GM21447 (cell line): ENCODE measurements around the gene SCN4A.
"Not testable (repeated sequence)": the region's sequence is repeated elsewhere in the genome, so short reads cannot be mapped to it uniquely, and the experiment has no call there.

Experiments
- ATAC-seq: cut with Tn5 transposase; IDR thresholded peaks from one replicate; pipeline ENCODE4 v1.9.1; 2021; ENCODE audit not compliant: unreplicated experiment

SCN4A gene

DNA sequence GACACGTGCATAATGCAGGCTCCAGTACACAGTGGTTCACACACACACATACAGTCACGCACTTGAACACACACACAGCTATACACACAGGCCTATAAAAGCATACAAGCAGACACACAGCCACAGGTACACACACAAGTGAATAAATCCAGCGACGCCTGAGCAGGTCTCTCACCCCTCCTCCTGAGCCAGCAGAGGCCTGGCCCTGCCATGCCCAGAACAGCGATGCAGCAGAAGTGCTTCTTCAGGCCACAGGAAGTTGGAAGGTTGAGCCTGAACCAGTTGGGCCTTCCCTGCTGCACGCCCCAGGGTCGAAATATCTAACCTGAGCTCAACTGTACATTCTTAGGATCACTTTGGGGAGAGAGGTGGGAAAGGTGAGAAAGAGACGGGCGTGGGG, 33.3 kb downstream of the SCN4A start:
- no peak for ATAC-seq

DNA sequence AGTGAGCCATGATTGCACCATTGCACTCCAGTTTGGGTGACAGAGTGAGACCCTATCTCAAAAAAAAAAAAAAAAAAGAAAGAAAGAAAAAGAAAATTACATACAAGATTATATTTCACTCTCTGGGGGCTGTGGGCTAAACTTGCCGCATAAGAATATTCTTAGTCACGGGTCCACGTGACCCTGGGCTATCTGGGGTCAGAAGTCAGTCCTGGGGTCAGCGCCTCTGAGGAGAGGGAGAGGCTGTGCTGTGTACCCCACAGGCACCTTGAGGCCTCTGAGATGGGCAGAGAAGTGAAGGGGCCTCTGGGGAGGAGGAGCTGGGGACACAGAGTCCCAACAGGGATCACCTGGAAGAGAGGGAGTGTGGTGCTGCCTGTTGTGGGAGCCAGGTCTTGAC, 34.8 kb downstream of the SCN4A start:
- ATAC-seq, result no peak

DNA sequence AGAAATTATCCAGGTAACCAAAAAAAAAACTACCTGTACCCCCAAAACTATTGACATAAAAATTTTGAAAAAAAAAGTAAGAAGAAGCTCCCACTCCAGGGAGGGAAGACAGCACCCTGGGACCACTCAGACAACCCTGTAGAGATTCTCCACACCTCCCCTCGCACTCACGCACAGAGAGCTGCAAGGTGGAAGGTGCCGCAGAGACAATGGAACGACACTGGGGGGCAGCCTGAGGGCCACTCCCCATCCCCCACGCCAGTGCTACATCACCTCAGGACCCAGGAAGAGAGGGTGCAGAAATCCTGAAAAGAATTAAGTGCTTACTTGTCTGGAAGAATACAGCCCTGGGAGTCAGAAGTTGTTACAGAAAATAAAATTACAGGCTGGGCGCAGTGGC, 35.4 kb downstream of the SCN4A start:
- ATAC-seq, result no peak

DNA sequence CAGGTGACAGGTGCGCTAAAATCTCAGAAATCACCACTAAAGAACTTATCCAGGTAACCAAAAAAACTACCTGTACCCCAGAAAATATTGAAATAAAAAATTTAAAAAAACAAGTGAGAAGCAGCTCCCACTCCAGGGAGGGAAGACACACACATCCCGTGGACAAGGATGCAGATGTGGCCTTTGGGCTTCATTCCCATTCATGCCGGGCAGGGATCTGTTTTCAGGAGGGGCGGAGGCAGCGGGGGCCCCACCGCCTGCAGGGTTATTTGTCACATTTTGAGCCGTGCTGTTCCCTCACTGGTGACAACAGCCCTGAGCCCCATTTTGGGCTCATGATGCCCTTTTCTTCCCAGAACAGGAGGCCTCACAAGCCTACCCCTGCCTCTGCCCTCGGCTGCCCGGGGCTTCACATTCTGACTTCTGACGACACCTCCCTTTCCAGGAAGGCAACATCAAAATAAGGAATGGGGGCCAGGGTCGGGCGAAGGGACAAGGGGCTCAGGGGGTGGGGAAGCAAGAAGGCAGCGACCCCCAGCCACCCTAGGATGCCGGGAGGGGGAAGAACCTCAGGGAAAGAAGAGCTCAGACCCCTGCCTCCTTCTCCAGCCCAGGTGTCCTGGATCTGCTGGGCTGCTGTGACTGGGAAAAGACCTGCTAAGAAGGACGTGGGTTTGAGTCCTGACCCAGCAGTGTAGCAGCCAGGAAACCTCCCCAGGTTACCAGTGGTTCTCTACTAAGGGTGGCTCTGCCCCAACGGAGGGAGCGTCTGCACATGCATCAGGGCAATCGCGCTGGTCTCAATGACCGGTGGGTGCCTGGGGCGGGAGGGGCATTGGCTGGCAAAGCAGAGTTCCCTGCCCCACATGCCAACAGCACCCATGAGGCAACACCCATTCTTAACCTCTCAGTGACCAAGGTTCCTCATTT, 38.3 kb downstream of the SCN4A start:
- no peak for ATAC-seq

DNA sequence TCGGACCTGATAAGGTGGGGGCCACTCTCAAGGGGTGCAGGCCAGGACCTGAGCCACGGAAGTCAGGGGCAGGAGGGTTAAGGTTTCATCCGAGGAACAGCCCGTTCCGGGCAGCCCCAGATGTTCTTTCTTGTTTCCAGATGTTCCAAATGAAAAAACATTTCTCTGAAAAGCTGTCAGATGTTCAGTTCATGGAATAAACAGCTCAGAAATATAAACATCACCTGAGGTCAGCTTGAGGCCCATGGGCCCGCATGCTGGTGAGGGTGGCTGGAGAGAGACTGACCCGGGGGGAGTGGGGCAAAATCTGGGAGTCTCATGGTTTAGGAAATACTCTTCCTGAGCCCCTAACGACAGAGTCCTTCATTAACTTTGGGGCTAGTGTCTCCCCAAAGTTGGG, 39.1 kb downstream of the SCN4A start:
- ATAC-seq, result no peak

DNA sequence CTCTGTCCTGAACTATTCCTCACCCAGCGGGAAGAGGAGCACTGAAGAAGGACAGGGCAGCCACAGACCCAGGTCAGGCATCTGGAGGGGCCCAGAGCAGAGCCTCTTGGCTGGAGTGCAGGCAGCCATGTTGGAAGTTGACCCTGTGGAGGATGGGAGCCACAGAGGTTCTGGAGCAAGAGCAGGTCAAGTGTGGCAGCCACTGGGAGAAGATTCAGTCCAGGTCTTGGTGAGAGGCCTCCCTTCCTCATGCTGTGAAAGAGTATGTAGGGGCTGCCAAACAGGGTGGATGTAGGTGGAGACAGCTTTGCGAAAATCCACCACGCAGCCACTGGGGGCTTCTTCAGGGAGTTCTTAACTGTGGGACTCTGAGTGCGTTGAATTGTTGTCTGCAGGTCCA, 40.0 kb downstream of the SCN4A start:
- ATAC-seq, result peak; percentile 15

DNA sequence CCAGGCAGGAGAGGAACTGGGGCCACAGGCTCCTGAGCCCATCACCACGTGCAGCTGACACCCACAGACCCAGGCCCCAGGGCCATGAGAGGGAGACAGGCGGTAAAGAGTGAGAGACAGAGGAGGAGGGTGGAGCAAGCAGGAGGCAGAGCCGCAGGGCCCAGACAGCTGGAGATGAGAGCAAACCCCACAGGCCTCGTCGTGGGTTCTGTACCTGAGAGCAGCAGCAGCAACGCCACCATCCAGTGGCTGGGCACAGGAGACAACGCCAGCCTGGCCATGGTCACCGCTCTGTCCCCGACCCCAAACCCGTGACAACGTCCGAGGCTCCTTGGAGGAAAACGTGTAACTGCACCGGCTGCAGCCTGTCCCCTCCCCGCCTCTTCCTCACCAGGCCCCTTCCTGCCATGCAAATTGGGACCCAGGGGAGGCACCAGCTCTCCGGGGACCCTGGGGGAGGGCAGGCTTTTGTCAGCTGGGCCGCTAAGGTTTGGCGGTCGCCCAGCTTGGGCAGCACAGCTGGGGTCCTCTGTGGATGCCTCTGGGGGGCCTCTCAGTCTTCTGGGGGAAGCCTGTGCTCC, 40.6 kb downstream of the SCN4A start, which contains the start of gene CD79B:
Gene CD79B (minus strand): TSS at position 351 of the 581 bp plus-strand sequence. CDS start 70 bp downstream, at position 281.
- peak; percentile 72 for ATAC-seq

DNA sequence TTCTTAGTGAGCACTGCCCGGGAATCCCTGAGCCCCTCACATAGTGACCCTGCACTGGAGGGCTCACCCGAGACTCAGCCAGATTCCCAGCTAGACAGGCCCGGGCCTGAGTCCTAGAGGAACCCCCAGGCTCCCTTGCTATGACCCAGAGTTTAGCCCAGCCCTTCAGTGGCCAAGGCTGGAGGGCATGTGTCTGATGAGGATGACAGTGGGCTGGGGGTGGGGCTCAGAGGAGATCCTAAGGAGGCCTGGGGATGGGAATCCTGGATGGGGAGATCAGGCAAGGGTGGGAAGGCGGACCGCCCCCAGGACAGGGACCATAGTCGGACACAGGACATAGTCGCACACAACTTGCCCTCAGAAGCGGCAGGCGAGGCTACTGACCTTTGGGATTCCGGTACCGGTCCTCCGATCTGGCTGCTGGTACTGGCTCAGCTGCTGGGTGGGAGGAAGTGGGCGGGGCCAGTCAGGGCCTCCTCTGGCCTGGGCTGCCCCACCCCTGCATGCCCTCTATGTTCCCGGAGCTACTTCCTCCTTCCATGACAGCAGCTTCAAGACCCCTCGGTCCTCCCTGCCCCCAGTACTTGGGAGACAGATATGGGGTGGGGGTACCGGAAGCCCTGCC, 41.7 kb downstream of the SCN4A start:
- ATAC-seq, result peak; percentile 43

DNA sequence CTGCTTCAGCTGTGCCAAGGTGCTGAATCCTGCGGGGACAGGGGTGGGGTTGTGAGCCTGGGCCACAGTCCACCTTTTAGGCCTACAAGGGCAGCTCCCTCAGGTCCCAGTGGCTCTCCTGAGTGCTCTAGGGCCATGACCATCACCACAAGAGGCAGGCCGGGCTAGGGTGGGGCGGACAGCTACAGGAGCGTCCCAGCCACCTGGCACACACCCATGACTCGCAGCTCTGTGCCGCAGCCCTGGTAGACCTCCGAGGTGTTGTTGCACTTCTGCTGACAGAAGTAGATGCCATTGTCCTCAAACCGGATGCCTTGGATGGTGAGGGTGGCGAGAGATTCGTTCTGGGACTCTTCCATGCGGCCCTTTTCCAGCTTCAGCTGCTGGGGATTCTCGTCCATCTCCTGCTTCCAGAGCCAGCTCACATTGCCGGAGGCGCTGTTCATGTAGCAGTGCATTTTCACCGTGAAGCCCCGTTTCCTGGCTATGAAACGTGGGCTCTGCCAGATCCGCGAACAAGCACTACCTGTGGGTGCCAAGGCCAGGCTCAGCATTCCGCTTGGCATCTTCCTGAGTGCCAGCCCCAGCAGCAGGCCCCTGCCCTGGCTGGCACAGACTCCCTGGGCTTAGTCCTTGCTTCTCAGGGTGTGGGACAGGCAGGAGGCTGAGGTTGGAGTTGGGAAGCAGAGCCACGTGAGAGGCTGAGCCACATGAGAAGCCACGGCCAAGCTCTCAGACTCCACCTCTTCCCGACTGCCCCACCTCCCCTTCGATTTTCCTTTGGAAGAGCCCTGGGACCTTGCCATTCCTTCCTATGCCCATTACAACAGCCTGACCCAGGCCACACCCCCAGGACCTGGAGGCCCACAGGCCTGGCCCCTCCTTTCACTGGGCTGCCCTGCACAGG, 42.6 kb downstream of the SCN4A start:
- ATAC-seq, result no peak

DNA sequence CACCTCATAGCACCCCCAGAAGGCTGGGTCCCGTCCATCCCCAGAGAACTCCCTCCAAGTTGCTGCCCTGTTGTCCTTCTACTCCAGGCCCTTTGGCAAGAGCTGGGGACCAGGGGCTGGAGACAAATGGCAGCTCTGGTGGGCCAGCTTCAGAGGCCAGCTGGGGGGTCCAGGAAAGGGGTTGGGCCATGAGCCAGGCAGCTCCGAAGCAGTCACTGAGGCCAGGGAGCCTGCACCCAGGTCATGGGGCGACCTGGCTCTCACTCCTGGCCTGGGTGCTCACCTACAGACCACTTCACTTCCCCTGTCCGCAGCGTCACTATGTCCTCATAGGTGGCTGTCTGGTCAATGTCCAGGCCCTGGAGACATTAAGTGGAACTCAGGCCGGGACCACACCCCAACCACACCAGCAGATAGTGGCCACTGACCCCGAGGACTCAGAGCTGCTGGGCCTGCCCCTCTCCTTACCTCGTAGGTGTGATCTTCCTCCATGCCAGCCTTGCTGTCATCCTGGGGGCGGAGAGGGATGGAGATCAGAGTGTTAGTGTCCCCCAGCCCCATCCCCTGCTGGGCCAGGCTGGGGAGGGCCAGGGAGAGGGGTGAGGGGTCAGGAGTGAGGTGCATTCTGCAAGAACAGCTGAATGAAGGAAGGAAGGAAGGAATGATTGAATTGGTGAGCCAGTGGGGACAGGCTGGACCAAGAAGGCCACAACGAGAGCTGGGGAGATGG, 43.6 kb downstream of the SCN4A start:
- ATAC-seq, result no peak

DNA sequence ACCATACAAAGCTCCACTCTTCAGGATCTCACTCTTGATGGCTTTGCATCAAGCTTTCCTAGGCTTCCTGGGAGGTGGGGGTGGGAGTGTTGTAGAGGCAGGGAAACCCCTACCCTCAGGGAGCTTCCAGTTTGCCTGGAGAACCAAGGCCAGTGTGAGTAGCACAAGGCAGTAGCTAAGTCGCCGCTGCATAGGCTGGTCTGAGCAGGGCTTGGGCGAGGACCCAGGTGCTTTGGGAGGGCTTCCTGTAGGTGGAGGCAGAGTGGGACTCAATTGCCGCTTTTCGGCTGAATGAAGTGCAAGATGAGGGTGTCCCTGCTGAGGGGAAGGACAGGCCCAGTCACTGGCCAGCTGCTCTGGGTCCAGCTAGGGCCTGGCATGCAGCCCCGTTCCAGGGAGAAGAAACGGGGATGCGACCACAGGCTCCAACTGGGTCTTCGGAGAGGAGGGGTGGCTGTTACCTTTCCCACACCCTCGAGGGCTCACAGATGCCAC, 44.5 kb downstream of the SCN4A start:
- no peak for ATAC-seq

DNA sequence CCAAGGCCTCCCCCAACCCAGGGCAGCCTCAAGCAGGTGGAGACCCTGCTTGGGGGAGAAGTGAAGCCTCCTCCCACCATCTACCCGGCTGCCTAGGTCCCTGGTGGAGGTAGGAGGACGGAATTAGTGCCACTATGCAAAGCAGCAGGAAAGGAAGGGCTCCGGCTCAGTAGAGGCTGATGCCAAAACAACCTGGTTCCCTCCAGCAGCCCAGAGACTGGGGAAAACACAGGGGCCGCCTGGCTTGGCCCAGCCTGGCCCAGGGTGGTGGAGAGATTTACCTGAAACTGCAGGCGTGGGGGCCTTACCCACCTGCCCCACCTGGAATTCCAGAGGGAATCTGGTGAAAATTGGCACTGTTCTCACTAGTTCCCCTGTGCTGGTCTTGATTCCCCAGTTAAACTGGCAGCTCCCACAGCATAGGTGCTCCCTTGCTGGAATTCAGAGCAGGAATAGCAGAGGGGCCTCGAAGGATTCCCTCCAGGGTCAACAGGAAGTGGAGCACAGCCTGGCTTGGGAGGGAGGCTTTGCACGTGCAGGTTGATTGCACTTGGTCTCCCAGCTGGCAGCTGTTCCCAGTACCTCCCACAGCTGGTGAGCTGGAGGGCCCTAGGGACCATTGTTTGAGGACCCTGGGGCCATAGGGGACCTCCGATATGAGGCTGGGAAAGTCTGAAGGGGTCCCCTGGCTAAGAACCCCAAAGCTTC, 45.1 kb downstream of the SCN4A start:
- peak; percentile 28 for ATAC-seq

DNA sequence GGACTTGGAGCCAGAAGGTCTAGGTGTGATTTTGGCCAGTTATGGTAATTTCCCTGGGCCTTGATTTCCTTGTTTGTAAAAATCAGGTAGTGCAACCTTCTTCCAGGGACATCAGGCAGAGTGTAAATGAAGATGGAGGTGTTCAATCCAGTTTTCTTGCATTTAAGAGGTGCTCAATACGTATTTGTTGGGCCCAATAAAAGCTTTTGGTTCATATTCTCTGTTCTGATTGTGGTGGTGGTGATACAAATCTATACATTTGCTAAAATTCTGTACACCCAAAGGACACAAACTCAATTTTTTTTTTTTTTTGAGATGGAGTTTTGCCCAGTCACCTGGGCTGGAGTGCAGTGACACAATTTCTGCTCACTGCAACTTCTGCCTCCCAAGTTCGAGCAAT, 46.6 kb downstream of the SCN4A start:
- no peak for ATAC-seq

DNA sequence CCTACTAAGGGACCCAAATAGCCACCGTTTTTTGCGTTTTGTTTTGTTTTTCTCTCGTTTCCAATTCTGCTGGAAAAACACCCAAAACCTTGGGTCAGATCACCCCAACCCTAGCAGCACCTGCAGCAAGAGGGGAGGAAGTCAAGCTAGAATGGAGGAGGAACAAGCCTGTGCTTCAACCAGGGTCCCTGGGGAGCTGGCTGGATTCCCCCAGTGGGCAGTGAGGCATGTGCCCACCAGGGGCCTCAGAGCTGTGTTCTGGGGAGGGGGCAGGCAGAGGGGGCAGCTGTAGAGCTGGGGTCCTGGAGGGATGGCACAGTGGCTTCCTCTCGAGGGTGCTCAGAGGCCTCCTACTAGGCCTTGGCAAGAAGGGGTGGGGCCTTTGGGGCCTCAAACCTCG, 47.1 kb downstream of the SCN4A start:
- ATAC-seq, result peak; percentile 33

DNA sequence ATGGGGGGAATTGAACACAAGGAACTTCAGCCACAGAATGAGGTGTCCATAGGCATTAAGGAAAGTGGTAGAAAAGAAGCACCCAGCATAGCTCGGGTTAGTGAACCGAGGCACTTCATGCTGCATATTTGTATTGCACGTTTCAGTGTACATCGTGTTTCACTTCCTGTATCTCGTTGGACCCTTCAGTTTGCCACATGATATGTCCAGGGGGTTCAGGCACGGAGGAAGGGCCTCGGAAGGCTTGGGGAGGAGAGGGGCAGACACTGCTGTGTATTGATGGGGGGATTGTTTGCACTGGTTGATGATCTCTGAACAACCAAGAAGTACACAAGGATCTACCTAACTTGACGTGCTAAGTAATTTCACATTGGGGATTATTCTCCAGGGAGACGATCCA, 50.3 kb downstream of the SCN4A start:
- peak; percentile 69 for ATAC-seq

DNA sequence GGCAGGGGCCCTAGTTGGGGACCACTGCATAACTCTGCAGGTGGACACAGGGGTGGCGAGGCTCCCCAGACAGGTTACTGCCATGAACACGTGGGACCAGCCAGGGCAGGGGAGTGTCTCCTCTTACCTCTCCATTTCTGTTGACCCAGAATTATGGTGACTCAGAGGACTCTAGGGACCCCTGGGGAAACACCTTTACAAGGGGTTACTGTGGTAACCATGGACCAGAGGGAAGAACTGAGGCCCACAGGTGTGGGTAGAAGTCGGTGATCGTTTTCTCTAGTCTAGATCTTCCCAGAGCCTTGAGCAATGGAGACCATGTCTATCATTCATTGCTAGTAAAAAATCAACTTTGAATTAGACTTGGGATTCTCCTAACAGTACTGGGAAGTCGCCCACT, 51.9 kb downstream of the SCN4A start:
- ATAC-seq, result not testable (repeated sequence)

DNA sequence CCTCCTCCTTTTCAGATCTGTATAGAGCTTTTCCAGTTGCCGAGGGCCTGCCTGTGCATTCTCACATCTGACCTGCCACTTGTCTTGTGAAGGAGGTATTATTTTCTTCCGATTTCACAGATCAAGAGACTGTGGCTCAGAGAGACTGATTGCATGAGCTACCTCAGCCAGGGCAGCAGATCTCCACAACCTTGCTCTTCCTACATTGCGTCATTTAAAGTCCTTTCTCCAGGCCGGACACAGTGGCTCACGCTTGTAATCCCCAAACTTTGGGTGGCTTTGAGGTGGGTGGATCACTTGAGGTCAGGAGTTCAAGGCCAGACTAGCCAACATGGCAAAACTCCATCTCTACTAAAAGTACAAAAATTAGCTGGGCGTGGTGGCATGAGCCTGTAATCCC, 52.7 kb downstream of the SCN4A start:
- ATAC-seq, result not testable (repeated sequence)

DNA sequence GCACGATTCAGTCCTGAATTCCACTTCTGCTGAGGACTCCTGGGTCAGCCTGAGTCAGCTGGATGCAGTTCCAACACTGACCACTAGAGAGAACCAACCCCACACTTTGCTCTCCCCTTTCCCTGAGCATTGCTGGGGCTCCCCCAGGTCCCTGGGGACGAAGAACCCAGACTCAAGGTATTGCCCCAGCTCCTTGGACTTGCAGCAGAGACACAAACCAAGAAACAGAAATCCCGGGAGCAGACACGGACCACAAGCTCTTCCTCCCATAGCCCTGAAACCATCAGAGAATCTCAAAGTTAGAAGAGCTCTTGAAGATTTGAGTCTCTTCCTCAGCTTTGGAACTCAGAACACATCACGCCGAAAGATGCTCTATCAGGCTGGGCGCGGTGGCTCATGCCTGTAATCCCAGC, 53.4 kb downstream of the SCN4A start:
- ATAC-seq, result peak; percentile 42

DNA sequence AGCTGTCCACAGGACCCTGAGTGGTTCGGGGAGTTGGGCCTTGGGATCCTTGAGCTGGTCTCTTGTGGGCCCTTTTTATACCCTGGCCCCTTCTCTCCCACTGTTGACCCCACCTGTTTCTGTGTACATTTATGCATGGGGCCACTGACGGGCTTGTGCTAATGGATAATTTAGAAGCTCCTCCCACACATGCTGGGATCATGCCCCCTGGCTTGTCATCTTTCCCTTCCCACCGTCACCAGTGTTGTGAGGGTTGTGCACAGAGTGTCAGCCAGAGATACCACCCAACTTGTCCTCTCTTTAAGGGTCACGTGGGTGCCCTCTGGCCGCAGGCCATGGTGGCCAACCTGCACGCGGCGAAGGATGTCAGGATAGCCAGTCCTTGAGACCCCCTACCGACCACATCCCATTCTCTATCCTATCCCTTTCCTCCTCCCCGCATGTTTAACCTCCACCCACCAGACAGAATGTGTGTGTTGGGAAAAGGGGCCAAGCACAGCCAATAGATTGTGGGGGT, 53.9 kb downstream of the SCN4A start, which contains the start of gene GH1:
Gene GH1 (minus strand): TSS at position 51 of the 517 bp plus-strand sequence. CDS start 63 bp downstream, outside the sequence.
- not testable (repeated sequence) for ATAC-seq
